ENCODE measurements around the gene SLC11A1.

SLC11A1 gene

GRCh38 chr2:218374795-218375194, 7.3 kb upstream of the SLC11A1 start:
- DNase-seq (no peak), ATAC-seq (replicated peaks) (no peak)
- Mint-ChIP-seq H3K36me3 (no peaks in the 10 kb centered on the region), H3K27ac (no peak overlapping the region), H3K27me3 (no peaks in the 10 kb centered on the region), H3K9me3 (no peaks in the 10 kb centered on the region), H3K4me3 (no peak overlapping the region), H3K4me1 (peaks cover 12 to 15% of the 10 kb centered on the region in 2 donors)

- H3K27me3 Mint-ChIP-seq, result no peaks in the 10 kb centered on the region
- no peak for ATAC-seq (replicated peaks)
- H3K36me3 Mint-ChIP-seq, result no peaks in the 10 kb centered on the region
- no peak overlapping the region for H3K4me3 Mint-ChIP-seq
- DNase-seq, result no peak
- no peaks in the 10 kb centered on the region for H3K9me3 Mint-ChIP-seq
- no peak overlapping the region for H3K27ac Mint-ChIP-seq
- peaks cover 8 to 11% of the 10 kb centered on the region in 2 donors for H3K4me1 Mint-ChIP-seq
Measured at GRCh38 chr2:218375212-218375611, 6.9 kb upstream of the SLC11A1 start.

- Mint-ChIP-seq H3K27ac (no peak overlapping the region), H3K27me3 (no peaks in the 10 kb centered on the region), H3K4me1 (peaks cover 4 to 7% of the 10 kb centered on the region in 2 donors), H3K4me3 (no peak overlapping the region), H3K36me3 (no peaks in the 10 kb centered on the region), H3K9me3 (no peaks in the 10 kb centered on the region)
- no peak for ATAC-seq (replicated peaks)
- no peak for DNase-seq
Measured at GRCh38 chr2:218378053-218378452, 4.0 kb upstream of the SLC11A1 start.

GRCh38 chr2:218382785-218383184, 712 bp downstream of the SLC11A1 start:
- Mint-ChIP-seq H3K27ac (no peak overlapping the region), H3K9me3 (no peaks in the 10 kb centered on the region), H3K27me3 (peaks cover 4 to 15% of the 10 kb centered on the region in 2 donors), H3K36me3 (no peaks in the 10 kb centered on the region), H3K4me3 (no peak overlapping the region), H3K4me1 (peaks cover 7 to 17% of the 10 kb centered on the region in 2 donors)
- DNase-seq (no peak), ATAC-seq (replicated peaks) (no peak)

GRCh38 chr2:218383892-218384519, 1.9 kb downstream of the SLC11A1 start:
- Mint-ChIP-seq H3K4me1 (peaks cover 7 to 18% of the 10 kb centered on the region in 2 donors), H3K27ac (no peak overlapping the region), H3K27me3 (peaks cover 4 to 17% of the 10 kb centered on the region in 2 donors), H3K36me3 (no peaks in the 10 kb centered on the region), H3K9me3 (no peaks in the 10 kb centered on the region), H3K4me3 (no peak overlapping the region)
- DNase-seq (no peak), ATAC-seq (replicated peaks) (no peak)

- no peaks in the 10 kb centered on the region for H3K9me3 Mint-ChIP-seq
- ATAC-seq (replicated peaks) (no peak), DNase-seq (no peak)
- H3K36me3 Mint-ChIP-seq, result no peaks in the 10 kb centered on the region
- no peak overlapping the region for H3K4me3 Mint-ChIP-seq
- H3K27me3 Mint-ChIP-seq, result peaks cover 4 to 17% of the 10 kb centered on the region in 2 donors
- H3K4me1 Mint-ChIP-seq, result peaks cover 7 to 18% of the 10 kb centered on the region in 2 donors
- no peak overlapping the region for H3K27ac Mint-ChIP-seq
Measured at GRCh38 chr2:218384975-218385374, 2.9 kb downstream of the SLC11A1 start.

GRCh38 chr2:218386505-218387368, 4.7 kb downstream of the SLC11A1 start:
- H3K4me3 Mint-ChIP-seq, result peak overlapping the region; percentile 59 to 75
- DNase-seq (no peak), ATAC-seq (replicated peaks) (no peak)
- peaks cover 4 to 17% of the 10 kb centered on the region in 2 donors for H3K27me3 Mint-ChIP-seq
- H3K4me1 Mint-ChIP-seq, result peaks cover 6 to 15% of the 10 kb centered on the region in 2 donors
- H3K9me3 Mint-ChIP-seq, result no peaks in the 10 kb centered on the region
- no peak overlapping the region for H3K27ac Mint-ChIP-seq
- H3K36me3 Mint-ChIP-seq, result no peaks in the 10 kb centered on the region

GRCh38 chr2:218387369-218388194, 5.5 kb downstream of the SLC11A1 start:
- H3K4me3 Mint-ChIP-seq, result peak overlapping the region; percentile 59 to 75
- DNase-seq, result no peak
- H3K27me3 Mint-ChIP-seq, result peaks cover 4 to 17% of the 10 kb centered on the region in 2 donors

GRCh38 chr2:218389333-218390150, 7.5 kb downstream of the SLC11A1 start:
- Mint-ChIP-seq H3K27me3 (peaks cover 4 to 17% of the 10 kb centered on the region in 2 donors), H3K36me3 (no peaks in the 10 kb centered on the region), H3K4me3 (no peak overlapping the region), H3K4me1 (peaks cover 14 to 25% of the 10 kb centered on the region in 2 donors), H3K9me3 (no peaks in the 10 kb centered on the region), H3K27ac (no peak overlapping the region)
- DNase-seq, result no peak
- no peak for ATAC-seq (replicated peaks)

More at GRCh38 chr2:218387369-218388194, 5.5 kb downstream of the SLC11A1 start:
- Mint-ChIP-seq H3K4me1 (peaks cover 3 to 10% of the 10 kb centered on the region in 2 donors), H3K36me3 (no peaks in the 10 kb centered on the region), H3K9me3 (no peaks in the 10 kb centered on the region), H3K27ac (no peak overlapping the region)
- ATAC-seq (replicated peaks), result peak; percentile 82

GRCh38 chr2:218391202-218391601, 9.1 kb downstream of the SLC11A1 start:
- ATAC-seq (replicated peaks) (no peak), DNase-seq (no peak)
- H3K4me1 Mint-ChIP-seq, result peaks cover 19 to 33% of the 10 kb centered on the region in 2 donors
- H3K27me3 Mint-ChIP-seq, result peaks cover 4 to 17% of the 10 kb centered on the region in 2 donors
- H3K27ac Mint-ChIP-seq, result no peak overlapping the region
- no peaks in the 10 kb centered on the region for H3K36me3 Mint-ChIP-seq
- H3K9me3 Mint-ChIP-seq, result no peaks in the 10 kb centered on the region
- H3K4me3 Mint-ChIP-seq, result no peak overlapping the region

- ATAC-seq (replicated peaks) (no peak), DNase-seq (no peak)
- peaks cover 0 to 6% of the 10 kb centered on the region in 2 donors for H3K27me3 Mint-ChIP-seq
- H3K27ac Mint-ChIP-seq, result no peak overlapping the region
- H3K4me1 Mint-ChIP-seq, result peaks cover 25 to 40% of the 10 kb centered on the region in 2 donors
- no peak overlapping the region for H3K4me3 Mint-ChIP-seq
- no peaks in the 10 kb centered on the region for H3K9me3 Mint-ChIP-seq
- H3K36me3 Mint-ChIP-seq, result no peaks in the 10 kb centered on the region
Measured at GRCh38 chr2:218392459-218392858, 10.4 kb downstream of the SLC11A1 start.

- no peak for ATAC-seq (replicated peaks)
- Mint-ChIP-seq H3K27ac (no peak overlapping the region), H3K4me3 (no peak overlapping the region), H3K36me3 (no peaks in the 10 kb centered on the region), H3K4me1 (peaks cover 30 to 41% of the 10 kb centered on the region in 2 donors), H3K9me3 (no peaks in the 10 kb centered on the region), H3K27me3 (peaks cover 0 to 6% of the 10 kb centered on the region in 2 donors)
- DNase-seq, result no peak
Measured at GRCh38 chr2:218392891-218393462, 10.9 kb downstream of the SLC11A1 start.

GRCh38 chr2:218393750-218394290, 11.7 kb downstream of the SLC11A1 start:
- peaks cover 0 to 7% of the 10 kb centered on the region in 2 donors for H3K27me3 Mint-ChIP-seq
- no peaks in the 10 kb centered on the region for H3K9me3 Mint-ChIP-seq
- peaks cover 30 to 47% of the 10 kb centered on the region in 2 donors for H3K4me1 Mint-ChIP-seq
- DNase-seq, result no peak
- H3K4me3 Mint-ChIP-seq, result no peak overlapping the region
- no peak for ATAC-seq (replicated peaks)
- no peaks in the 10 kb centered on the region for H3K36me3 Mint-ChIP-seq
- no peak overlapping the region for H3K27ac Mint-ChIP-seq

Data from stimulated activated naive B cell treated with anti-CD40 and anti-IgM and Interleukin-4, amounts not matched to agents 10 μg/mL and 1 μg/mL and 100 μg/mL, for 72 hours (primary cell).